Subcutaneous adipose tissue (tissue), 4 donors: ENCODE measurements around the gene COL18A1. TPM values are rescaled to one million over a fixed set of nuclear protein-coding genes. Genes with fewer than 3 reads are reported as not detected.

ENCODE experiments used
- CTCF ChIP-seq: fragments of 450-650 bp; IDR thresholded peaks from one replicate; pipeline ENCODE4 v1.5.1; 2016; ENCODE audit warnings: low read depth, mild to moderate bottlenecking, control low read depth, antibody characterized with exemption, moderate library complexity
- total RNA-seq, 4 donors: library from RNA; depleted of rRNA; stranded (reverse); fragments of >200 nt; gene quantifications; one replicate each; pipeline ENCODE4 v1.1.0, GENCODE V29; 2016

Gene COL18A1
- total RNA-seq, 4 donors from 2014 or later: 33.4 to 102 (median 66.7) TPM

GRCh38 chr21:45458281-45459170, 53.6 kb downstream of the COL18A1 start:
- no peak for TF ChIP-seq CTCF

GRCh38 chr21:45459171-45460010, 54.4 kb downstream of the COL18A1 start:
- no peak for TF ChIP-seq CTCF

- TF ChIP-seq CTCF: no peak
These were observed 55.1 kb downstream of the COL18A1 start for GRCh38 chr21:45460011-45460565.

GRCh38 chr21:45460611-45461368, 55.8 kb downstream of the COL18A1 start:
- no peak for TF ChIP-seq CTCF

- no peak for TF ChIP-seq CTCF
These were observed 56.4 kb downstream of the COL18A1 start for GRCh38 chr21:45461369-45461750.

GRCh38 chr21:45461806-45462341, 56.9 kb downstream of the COL18A1 start:
- TF ChIP-seq CTCF: no peak
